HG02610 (cell line): ENCODE results near the gene EEF1E1.
A peak's percentile ranks its signal among the peaks of the same experiment; 100 is the strongest.
"Not testable (repeated sequence)": the region's sequence is repeated elsewhere in the genome, so short reads cannot be mapped to it uniquely, and the experiment has no call there.

Experiments
- ATAC-seq: cut with Tn5 transposase; IDR thresholded peaks from one replicate; pipeline ENCODE4 v1.9.1; 2021; ENCODE audit warnings: mild to moderate bottlenecking, moderate library complexity; ENCODE audit not compliant: unreplicated experiment

EEF1E1 gene

DNA sequence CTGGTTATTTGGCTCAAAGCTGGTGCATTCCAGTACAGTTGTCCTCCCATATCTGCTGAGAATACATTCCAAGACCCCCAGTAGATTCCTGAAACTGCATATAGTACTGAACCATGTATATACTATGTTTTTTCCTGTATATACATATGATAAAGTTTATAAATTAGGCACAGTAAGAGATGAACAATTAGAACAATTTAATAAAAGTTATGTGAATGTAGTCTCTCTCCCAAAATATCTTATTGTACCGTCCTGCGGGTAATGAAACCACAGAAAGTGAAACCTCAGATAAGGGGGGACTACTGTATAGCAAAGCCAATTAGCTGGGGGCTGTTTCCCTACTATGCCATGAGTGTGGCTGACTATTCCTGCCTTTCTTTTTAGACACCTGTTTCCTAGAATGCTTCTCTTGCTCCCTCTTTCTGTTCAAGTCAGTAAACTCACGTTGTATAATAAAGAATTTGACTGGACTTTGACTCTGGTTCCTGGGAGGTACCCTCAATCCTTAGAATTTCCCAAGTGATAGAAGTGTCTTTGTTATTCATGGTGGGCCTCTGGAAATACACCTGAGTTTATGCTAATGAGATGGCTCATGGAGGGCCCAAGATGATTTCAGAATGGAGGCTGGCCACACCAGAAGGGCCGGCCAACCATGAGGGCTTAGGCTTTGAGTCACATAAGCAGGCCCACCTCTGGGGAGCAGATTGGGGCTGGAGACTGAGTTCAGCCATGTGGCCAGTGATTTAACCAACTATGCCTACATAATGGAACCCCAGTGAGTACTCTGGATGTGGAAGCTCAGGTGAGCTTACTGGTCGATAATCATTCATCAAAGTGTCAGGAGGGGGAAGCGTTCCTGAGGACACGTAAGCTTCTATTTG lies 37.5 kb downstream of the EEF1E1 start:
- no peak for ATAC-seq

DNA sequence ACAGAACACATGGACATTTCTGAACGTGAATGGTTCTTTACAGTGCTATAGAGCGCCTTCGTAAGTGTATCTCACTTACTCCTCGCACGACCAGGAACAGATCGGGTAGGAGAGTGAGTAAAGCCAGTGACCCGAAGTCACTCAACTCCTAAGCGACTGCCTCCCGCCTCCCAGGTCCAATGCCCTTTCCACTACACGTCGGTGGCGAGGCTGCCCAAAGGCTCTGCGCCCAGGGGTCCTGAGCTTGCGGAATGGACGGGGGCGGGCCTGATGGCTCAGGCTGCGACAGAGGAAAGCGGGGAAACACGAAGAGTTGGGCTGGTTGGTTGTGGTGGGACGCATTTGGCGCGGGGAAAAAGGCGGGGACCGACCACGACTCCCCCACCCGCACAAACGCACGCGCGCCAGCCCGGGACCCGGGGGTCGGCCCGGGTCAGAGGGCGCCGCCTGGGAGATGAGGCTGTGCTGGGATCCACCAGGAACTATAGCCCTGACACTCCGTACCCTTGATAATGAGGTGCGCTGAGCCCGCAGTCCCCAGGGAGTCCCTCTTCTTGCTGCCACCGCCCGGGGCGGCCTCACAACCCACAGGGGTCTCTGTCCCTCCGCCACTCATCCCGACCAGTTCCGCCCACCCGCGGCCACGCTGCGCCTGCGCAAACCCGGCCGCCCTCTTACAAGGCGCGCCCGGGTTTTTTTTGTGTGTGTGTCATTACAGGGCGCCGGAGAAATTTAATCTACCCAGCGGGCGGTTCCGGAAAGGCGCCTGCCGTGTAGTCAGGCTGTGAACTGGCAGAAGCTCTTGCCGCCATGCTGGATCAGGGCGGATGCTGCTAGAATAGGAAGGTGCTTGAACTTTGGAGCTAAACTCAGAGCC lies 38.3 kb downstream of the EEF1E1 start, which contains the start of gene BLOC1S5:
BLOC1S5 (minus strand) TSS at position 629 of the 877 bp plus-strand sequence; CDS start at position 616, 13 bp downstream.
- peak; percentile 91 for ATAC-seq

DNA sequence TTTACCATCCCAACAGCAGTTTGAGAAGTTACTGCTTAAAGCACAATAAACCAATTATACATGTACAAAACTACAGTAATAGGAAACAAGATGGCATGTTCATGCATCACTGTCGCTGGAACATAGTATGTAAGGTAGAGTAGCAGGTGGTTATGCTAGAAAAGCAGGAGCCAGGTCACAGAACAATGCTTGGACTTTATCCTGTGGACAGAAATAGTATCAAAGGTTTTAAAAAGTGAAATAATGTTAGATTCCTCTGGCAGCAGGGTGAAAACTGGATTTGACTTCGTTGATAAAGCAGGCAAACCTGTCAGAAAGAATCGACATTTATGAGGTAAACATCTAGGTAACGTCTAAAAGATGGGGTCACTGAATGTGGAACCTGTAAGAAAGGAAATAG lies 40.6 kb downstream of the EEF1E1 start:
- no peak for ATAC-seq

DNA sequence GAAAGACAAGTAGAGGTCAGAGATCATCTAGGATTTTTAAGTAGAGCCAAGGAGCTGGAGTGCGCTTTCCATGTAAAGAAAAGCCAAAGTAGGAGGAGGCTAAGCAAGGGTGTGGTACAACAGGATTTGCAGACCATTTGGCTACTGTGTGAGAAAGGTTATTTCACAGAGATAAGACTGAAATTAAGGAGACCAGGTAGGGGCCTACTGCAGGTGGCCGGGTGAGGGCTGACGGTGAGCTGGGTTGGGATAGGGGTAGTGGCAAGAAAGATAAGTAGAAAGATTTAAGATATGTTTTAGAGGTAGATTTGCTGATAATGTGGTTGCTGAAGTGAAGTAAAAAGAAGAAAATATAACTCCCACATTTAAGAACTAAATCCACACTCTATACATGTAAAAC lies 42.0 kb downstream of the EEF1E1 start:
- no peak for ATAC-seq

DNA sequence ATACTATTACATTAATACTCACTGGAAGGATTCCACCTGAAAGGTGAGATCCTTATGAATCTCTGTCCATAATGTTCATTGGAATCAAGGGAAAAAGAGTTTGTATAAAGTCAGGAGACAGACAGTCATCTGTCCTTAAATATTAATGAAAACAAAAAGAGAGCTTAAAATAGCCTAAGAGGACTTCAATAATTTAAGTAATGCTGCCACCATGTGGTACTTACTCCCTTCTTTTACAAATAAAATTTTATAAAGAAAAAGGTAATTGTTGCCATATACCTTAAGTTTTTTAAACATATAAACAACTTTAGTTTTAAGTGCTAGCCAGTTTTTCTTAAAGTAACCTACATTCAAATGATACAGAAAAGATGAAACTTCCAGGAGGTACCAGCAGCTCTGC lies 43.2 kb downstream of the EEF1E1 start:
- no peak for ATAC-seq

DNA sequence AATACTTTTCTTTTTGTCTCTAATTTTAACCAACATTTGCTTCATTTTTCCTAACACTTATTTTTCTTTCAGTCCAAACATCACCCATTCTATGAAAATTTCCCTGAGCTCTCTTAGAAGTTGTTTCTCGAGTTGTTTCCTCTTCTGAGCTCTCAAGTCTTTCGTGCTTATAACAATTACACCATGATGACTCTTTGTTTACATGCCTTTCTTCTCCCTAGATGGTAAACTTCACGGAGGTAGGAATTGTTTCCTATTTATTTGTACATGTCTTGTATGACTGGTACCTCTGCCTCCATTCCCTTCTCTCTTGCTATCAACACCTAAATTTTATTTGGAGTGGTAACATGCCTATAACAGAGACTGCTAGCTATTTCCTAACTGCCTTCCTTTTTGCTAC lies 44.6 kb downstream of the EEF1E1 start:
- ATAC-seq, result no peak

DNA sequence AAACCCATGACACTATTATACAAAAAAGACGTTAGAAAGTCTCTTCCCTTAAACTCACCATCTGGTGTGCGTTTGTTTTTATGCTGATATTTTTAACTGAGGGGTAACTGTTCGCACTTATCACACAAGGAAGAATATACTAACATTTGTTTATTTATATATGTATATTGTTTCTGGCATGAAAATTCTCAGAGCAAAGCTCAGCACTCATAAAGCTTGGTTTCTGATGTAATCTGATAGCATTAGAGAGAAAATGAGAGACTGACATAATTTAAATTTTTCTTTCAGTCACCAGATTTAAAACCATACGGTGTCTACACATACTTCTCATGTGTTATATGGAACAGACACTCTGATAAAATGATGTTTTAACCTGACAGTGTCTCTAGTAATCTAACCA lies 45.1 kb downstream of the EEF1E1 start:
- ATAC-seq, result no peak

DNA sequence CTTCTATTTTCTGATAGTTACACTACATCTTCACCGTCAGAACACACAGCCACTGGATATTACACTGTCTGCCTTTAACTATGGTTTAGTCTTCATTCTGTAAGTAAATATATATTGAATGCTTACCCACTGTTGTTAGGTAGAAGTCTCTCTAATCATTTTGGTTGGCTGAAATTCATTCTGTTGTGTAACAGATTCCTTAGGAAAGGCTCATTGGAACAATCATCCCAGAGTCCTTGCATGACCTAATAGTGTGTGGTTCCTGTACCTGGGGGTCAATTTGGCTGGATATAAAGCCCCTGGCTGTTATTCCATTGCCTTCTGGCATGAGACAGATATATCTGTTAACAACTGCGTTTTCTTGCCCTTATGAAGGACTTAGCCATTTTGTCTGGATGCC lies 48.1 kb downstream of the EEF1E1 start:
- ATAC-seq, result no peak

DNA sequence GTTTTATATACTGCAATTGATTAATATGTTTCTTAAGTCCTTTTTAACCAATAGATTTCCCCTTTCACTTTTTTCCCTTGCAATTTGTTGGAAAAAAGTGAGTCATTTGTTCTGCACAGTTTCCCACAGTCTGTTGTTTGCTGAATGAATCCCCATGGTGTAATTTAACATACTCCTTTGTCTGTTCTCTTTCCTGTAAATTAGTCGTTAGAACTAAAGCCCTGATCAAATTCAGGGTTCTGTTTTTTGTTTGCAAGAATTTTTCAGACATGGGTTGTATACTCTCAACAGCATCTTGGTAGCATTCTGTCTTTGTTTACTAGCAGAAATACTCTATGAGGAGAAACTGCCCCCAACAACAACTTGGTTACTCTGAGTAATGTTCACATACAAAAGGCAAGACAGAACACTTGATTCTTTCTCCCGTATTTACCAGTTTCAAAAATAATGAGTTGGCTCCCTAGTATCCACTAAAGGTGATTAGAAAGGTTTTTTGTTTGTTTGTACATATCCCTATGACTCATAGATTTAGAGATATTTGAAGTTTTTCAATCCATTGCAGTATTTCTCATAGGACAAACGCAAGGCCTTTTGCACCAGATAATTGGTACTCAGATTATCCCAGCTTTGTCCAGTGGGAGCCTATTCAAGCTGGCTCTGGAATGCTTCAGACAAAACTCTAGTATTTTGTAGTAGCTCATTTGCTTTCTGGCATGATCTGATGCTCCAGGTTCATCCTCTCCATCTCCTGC lies 54.6 kb downstream of the EEF1E1 start:
- no peak for ATAC-seq

DNA sequence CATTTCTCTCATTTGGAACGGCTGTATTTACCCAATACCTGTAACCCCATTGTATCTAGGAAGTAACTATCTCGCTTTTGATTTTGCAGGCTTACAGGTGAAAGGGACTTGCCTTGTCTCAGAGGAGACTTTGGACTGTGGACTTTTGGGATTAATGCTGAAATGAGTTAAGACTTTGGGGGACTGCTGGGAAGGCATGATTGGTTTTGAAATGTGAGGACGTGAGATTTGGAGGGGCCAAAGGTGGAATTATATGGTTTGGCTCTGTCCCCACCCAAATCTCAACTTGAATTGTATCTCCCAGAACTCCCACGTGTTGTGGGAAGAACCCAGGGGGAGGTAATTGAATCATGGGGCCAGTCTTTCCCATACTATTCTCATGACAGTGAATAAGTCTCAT lies 56.6 kb downstream of the EEF1E1 start:
- ATAC-seq, result not testable (repeated sequence)

DNA sequence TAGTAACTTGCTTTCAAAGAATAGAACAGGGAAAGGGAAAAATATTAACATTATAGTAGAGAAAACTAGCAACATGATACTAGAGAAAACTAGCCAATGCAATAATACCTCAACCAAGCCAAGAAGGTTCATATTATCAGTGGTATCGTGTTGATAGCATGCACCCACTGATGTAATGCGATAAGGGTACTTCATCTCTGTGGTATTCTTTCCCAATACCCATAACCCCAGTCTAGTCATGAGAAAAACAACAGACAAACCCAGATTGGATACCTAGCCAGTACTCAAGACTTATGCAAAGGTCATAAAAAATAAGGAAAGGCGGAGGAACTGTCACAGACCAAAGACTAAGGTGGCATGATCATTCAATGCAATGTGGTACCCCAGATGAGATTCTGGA lies 59.1 kb downstream of the EEF1E1 start:
- ATAC-seq, result no peak

DNA sequence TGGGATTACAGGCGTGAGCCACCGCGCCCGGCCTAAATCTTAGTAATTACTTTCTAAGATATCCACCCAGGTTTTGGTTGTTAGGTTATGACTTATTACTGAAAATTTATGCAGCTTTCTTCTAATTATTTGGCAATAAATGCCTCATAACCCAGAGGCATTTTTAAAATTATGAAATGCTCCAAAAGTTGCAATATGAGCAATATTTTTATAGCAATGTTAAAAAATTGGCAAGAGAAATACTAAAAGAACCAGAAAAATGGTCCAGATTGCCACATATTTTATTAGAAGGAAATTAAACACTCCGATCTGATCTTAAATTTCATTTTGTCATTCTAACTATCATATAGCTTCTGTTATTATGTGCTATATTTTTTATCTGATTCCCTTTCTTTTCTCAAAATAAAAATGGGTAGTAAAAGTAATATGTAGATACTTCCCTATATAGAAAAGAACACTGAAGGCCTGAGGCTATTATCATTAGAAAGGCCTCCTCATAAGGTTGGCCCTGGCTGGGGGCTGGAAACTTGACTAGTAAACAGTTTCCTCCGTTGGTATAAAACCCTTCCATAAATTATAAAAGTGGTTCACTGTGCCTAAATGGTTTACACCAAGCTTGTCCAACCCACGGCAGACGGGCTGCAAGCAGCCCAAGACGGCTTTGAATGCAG lies 60.3 kb downstream of the EEF1E1 start:
- ATAC-seq, result no peak

DNA sequence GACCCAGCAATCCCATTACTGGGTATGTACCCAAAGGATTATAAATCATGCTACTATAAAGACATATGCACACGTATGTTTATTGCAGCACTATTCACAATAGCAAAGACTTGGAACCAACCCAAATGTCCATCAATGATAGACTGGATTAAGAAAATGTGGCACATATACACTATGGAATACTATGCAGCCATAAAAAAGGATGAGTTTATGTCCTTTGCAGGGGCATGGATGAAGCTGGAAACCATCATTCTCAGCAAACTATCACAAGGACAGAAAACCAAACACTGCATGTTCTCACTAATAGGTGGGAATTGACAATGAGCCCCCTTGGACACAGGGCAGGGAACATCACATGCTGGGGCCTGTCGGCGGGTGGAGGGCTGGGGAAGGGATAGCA lies 68.2 kb downstream of the EEF1E1 start:
- not testable (repeated sequence) for ATAC-seq

DNA sequence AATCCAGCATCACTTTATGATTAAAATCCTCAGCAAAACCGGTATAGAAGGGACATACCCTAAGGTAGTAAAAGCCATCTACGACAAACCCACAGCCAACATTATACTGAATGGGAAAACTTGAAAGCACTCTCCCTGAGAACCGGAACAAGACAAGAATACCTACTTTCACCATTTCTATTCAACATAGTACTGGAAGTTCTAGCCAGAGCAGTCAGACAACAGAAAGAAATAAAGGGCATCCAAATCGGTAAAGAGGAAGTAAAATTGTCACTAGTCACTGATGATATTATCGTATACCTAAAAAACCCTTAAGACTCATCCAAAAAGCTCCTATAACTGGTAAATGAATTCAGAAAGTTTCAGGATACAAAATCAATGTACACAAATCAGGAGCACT lies 71.4 kb downstream of the EEF1E1 start:
- ATAC-seq, result no peak
